ENCODE data around the gene AMER1. TPM values are rescaled to one million over a fixed set of nuclear protein-coding genes. Genes with fewer than 3 reads are reported as not detected.

Gene AMER1
- total and polyA plus RNA-seq, 7 donors = 1.2 to 7.5 (median 4.3) TPM

DNA sequence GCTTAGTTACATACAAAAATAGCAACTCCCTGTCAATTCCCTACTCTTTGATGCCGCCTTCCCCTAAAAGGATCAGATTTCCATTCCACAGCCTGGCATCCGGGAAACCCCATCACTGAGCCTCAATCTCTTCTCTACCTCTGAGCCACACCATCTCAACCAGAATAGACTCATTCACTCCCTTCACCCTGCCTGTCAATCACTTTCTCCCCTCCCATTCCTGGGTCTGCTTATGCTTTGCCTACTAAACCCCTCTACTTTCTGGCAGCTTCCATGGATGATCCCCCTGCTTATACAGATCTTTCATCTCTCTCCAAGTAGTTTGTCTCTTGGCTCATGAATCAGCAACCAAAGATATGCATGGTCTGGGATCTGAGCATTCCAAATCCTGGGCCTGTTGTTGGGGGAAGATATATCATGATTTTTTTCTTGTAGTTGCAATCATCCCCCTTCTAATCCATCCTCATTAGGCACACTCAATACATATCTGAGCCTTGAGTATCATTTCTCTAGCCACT is 2.6 kb downstream of the AMER1 start:
- H3K27ac ChIP-seq = peak overlapping the region in 3 of 4 donors; percentile 90 to 94 (median 93)
- no peak overlapping the region for H3K4me3 ChIP-seq
- intact Hi-C loops (cut with DNase I) = loop anchor here (10.0 kb wide), 2 partner anchors 108 to 448 kb away; a partner anchor contains a TSS
- no peaks in the 10 kb centered on the region for H3K9me3 ChIP-seq
- TF ChIP-seq, protein P1, sequence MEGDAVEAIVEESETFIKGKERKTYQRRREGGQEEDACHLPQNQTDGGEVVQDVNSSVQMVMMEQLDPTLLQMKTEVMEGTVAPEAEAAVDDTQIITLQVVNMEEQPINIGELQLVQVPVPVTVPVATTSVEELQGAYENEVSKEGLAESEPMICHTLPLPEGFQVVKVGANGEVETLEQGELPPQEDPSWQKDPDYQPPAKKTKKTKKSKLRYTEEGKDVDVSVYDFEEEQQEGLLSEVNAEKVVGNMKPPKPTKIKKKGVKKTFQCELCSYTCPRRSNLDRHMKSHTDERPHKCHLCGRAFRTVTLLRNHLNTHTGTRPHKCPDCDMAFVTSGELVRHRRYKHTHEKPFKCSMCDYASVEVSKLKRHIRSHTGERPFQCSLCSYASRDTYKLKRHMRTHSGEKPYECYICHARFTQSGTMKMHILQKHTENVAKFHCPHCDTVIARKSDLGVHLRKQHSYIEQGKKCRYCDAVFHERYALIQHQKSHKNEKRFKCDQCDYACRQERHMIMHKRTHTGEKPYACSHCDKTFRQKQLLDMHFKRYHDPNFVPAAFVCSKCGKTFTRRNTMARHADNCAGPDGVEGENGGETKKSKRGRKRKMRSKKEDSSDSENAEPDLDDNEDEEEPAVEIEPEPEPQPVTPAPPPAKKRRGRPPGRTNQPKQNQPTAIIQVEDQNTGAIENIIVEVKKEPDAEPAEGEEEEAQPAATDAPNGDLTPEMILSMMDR (IDR thresholded peaks at IDR 0.05) = no peak
- TF ChIP-seq EP300 (IDR thresholded peaks at IDR 0.05) (no peak), POLR2AphosphoS5 (IDR thresholded peaks at IDR 0.05) (no peak), POLR2A (IDR thresholded peaks at IDR 0.05) (no peak)
- H3K27me3 ChIP-seq = no peaks in the 10 kb centered on the region
- no peak for DNase-seq
- WGBS, 2 donors = 87 to 96% methylated on average over 2 of the region's 2 CpGs
- no peaks in the 10 kb centered on the region for H3K36me3 ChIP-seq
- H3K4me1 ChIP-seq = peaks cover 0 to 35% (median 23%) of the 10 kb centered on the region in 4 donors

DNA sequence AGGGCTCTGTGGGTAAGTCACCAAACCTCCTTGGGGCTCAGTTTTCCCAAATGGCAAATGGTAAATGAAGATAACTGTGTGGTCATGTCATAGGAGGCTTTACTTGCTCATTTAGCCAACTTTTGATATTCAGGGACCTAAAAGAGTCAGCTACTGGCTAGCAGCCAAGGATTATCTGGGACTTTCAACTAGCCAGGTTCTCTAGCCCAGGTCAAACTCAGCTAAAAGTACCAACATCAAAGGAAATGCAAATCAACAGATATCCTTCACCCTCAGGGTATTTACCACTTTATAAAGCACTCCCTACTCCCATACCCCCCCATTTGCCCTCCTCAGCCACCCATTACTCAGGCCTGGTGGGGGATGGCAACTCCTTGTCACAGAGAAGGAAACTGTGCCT is 7.5 kb downstream of the AMER1 start:
- peaks cover 0 to 9% (median 5%) of the 10 kb centered on the region in 4 donors for H3K4me1 ChIP-seq
- H3K36me3 ChIP-seq = no peaks in the 10 kb centered on the region
- no peak for TF ChIP-seq POLR2A (IDR thresholded peaks at IDR 0.05)
- H3K27ac ChIP-seq = no peak overlapping the region
- no peak overlapping the region for H3K4me3 ChIP-seq
- no peak for DNase-seq
- intact Hi-C loops (cut with DNase I) = no loop called here
- no peaks in the 10 kb centered on the region for H3K27me3 ChIP-seq
- no peaks in the 10 kb centered on the region for H3K9me3 ChIP-seq

DNA sequence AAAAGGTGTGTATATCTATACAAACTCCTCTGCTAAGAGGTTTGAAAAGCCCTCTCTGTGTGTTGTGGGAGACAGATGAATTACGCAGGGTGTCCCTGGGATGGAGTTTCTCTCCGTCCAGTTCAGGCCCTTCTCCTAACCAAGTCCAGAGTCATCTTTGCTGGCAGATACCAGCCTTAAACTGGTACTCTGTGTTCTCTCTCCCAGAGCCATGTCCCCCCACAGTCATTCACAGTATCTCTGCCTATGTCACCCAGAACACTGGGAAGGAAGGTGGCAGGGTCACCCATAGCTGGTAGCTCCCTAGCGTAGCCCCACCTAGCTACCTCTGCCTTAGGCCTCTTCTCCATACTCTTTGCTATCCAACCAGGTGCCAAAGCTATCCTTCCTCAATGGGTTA is 8.9 kb downstream of the AMER1 start:
- no peaks in the 10 kb centered on the region for H3K4me1 ChIP-seq

DNA sequence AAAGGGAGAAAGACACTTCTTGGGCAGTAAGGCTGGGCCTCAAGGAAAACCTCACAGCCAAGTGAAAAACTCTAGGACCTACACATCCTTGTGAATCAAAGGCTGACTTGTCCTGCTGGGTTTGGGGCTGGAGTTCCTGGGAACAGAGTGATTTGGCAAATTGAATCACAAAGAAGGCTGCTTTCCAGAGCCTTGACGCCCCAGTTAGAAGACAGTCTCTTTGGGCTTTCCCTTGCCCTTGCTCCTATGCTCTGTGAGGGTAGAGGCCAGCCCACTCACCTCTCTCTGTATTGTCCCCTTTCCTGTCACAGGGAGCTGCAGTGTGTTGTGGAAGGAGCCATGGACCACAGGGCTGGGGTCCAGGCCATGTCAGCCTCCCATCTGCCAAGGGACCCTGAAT is 9.6 kb downstream of the AMER1 start:
- no peak for DNase-seq
- no peaks in the 10 kb centered on the region for H3K9me3 ChIP-seq
- intact Hi-C loops (cut with DNase I) = no loop called here
- WGBS, 2 donors = 86 to 93% methylated on average over 1 of the region's 1 CpG
- H3K4me1 ChIP-seq = no peaks in the 10 kb centered on the region
- peaks cover 0 to 19% (median 4%) of the 10 kb centered on the region in 4 donors for H3K36me3 ChIP-seq
- no peaks in the 10 kb centered on the region for H3K27me3 ChIP-seq
- no peak overlapping the region for H3K27ac ChIP-seq
- TF ChIP-seq, protein P1 (IDR thresholded peaks at IDR 0.05) = no peak
- H3K4me3 ChIP-seq = no peak overlapping the region

More for the DNA sequence above, 8.9 kb downstream of the AMER1 start:
- intact Hi-C loops (cut with DNase I) = no loop called here
- no peak for DNase-seq
- TF ChIP-seq, protein P1 (IDR thresholded peaks at IDR 0.05) = no peak
- TF ChIP-seq POLR2AphosphoS5 (IDR thresholded peaks at IDR 0.05) (no peak), POLR2A (IDR thresholded peaks at IDR 0.05) (no peak), EP300 (IDR thresholded peaks at IDR 0.05) (no peak)
- no peak overlapping the region for H3K27ac ChIP-seq
- 97 to 99% methylated on average over 3 of the region's 3 CpGs for WGBS, 2 donors
- H3K27me3 ChIP-seq = no peaks in the 10 kb centered on the region
- H3K4me3 ChIP-seq = no peak overlapping the region
- no peaks in the 10 kb centered on the region for H3K9me3 ChIP-seq
- H3K36me3 ChIP-seq = peaks cover 0 to 12% (median 4%) of the 10 kb centered on the region in 4 donors

DNA sequence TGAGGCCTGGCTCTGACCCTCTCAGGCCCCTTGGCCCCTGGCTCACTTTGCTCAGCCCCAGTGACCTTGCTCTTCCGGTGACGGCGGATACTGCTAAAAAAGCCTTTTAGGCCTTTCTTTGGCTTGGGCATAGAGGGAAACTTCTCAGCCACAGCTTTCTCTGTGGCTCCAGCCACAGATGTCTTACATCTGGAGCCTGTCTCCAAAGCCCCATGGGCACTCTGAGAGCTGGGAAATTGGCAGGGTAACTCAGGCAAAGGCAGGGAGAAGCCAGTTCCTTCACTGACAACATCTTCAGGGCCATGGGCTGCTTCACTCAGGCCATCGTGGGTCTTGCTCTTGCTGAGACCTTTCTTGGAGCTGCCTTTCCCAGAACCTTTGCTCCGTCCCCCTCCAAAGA is 12.8 kb downstream of the AMER1 start:
- Histone ChIP-seq H3K27me3 (no peaks in the 10 kb centered on the region), H3K9me3 (no peaks in the 10 kb centered on the region), H3K27ac (no peak overlapping the region), H3K4me1 (no peaks in the 10 kb centered on the region), H3K4me3 (no peak overlapping the region), H3K36me3 (peaks cover 0 to 23% (median 4%) of the 10 kb centered on the region in 4 donors)
- intact Hi-C loops (cut with DNase I) = no loop called here
- TF ChIP-seq POLR2A (IDR thresholded peaks at IDR 0.05) = no peak
- TF ChIP-seq EP300 (IDR thresholded peaks at IDR 0.05) = no peak
- TF ChIP-seq, protein P1 (IDR thresholded peaks at IDR 0.05) = no peak
- TF ChIP-seq POLR2AphosphoS5 (IDR thresholded peaks at IDR 0.05) = no peak
- WGBS, 2 donors = 91 to 98% methylated on average over 5 of the region's 5 CpGs
- DNase-seq = no peak
